GM13976 (cell line): Measurements from ENCODE around the gene MYOF.
"Not testable (repeated sequence)": the region's sequence is repeated elsewhere in the genome, so short reads cannot be mapped to it uniquely, and the experiment has no call there.

ENCODE experiments used
- DNase-seq: peaks from one replicate; pipeline ENCODE4 v3.0.0; 2012; ENCODE audit warnings: low spot score
- in situ Hi-C: fragments of 300-500 bp; cut with MboI; formaldehyde crosslinking; loops from one replicate; pipeline ENCODE4 v1.12.0; 2022; ENCODE audit warnings: low sequenced_read_pairs, mixed read lengths, inconsistent platforms; ENCODE audit not compliant: unreplicated experiment
- TF ChIP-seq, protein P1 (sequence below): IDR thresholded peaks from 2 replicates; pipeline ENCODE4 v1.5.1; 2012; ENCODE audit warnings: borderline replicate concordance, mild to moderate bottlenecking; ENCODE audit not compliant: insufficient read depth; ENCODE audit errors: extremely low read depth, missing control alignments, control extremely low read depth

Gene MYOF

DNA sequence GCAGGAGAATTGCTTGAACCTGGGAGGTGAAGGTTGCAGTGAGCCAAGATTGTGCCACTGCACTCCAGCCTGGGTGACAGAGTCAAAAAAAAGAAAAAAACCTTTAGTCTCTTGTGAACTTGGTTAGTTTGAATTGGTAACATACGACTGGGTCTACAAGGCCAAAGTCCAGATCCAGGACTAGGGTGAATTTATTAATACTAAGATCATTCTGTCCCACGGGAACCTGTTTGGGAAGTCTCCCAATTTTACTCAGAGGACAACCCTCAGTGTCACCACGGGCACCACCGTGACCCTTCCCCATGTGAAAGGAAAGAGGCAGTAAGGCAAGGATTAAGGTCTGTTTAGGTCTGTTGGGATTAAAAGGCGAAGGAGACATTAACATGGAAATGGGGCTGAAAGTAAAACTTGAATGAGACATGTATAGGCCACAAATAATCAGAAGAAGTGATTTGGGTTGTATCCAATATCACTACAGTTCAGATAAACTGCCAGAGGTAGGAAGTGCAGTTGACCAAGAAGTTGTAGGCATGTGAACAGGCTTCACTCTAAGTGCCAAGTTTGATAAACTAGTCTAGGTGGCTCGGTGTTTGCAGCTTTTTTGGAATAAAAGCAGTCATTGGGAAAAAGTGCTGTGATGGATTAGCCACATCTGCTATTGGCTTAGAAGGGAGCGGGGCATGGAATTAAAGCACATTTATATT, 30.7 kb downstream of the MYOF start:
- DNase-seq = no peak
- TF ChIP-seq, protein P1, sequence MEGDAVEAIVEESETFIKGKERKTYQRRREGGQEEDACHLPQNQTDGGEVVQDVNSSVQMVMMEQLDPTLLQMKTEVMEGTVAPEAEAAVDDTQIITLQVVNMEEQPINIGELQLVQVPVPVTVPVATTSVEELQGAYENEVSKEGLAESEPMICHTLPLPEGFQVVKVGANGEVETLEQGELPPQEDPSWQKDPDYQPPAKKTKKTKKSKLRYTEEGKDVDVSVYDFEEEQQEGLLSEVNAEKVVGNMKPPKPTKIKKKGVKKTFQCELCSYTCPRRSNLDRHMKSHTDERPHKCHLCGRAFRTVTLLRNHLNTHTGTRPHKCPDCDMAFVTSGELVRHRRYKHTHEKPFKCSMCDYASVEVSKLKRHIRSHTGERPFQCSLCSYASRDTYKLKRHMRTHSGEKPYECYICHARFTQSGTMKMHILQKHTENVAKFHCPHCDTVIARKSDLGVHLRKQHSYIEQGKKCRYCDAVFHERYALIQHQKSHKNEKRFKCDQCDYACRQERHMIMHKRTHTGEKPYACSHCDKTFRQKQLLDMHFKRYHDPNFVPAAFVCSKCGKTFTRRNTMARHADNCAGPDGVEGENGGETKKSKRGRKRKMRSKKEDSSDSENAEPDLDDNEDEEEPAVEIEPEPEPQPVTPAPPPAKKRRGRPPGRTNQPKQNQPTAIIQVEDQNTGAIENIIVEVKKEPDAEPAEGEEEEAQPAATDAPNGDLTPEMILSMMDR = no peak
- in situ Hi-C loops = no loop called here

DNA sequence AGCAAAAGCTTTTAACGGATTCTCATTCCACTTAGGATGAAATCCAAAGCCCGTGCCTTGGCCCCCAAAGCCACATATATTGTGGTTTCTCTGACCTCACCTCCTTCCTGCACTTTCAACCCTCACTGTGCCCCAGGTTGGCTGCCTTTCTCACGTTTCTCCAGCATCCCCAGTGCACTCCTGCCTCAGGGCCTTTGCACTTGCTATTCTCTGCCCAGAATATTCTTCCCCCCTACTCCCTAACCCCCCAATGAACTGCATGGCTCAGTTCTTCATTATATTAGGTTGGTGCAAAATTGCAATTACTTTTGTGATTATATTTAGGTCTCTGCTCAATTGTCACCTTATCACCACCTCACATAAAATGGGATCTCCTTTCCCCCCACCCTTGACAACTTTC, 34.2 kb downstream of the MYOF start:
- TF ChIP-seq, protein P1 = no peak
- in situ Hi-C loops = no loop called here
- no peak for DNase-seq

- TF ChIP-seq, protein P1 = no peak
- in situ Hi-C loops = no loop called here
- no peak for DNase-seq
Observed at GRCh38 chr10:93447019-93447418, 35.1 kb downstream of the MYOF start.

- in situ Hi-C loops = no loop called here
- TF ChIP-seq, protein P1 = no peak
- DNase-seq = no peak
Observed at GRCh38 chr10:93445978-93446720, 36.0 kb downstream of the MYOF start.

GRCh38 chr10:93445097-93445960, 36.8 kb downstream of the MYOF start:
- TF ChIP-seq, protein P1 = no peak
- in situ Hi-C loops = no loop called here
- DNase-seq = no peak

DNA sequence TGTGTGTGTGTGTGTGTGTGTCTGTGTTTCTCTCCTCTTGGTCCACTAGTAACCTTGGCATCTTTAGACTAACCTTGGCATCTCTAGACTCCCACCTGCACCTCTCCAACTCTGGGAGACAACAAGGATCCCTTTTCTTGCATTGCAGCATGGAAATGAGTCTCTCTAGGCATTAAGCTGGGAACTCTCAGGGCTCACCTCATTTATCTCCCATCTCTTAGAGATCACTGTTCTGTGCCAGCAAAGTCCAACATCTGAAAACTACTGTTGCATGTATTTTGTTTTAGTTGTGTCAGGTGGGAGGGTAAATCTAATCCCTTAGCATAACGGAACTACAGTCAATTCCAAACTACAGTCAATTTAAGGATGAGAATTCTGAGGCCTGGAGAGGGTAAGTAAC, 38.7 kb downstream of the MYOF start:
- TF ChIP-seq, protein P1 = no peak
- DNase-seq = no peak
- in situ Hi-C loops = no loop called here

DNA sequence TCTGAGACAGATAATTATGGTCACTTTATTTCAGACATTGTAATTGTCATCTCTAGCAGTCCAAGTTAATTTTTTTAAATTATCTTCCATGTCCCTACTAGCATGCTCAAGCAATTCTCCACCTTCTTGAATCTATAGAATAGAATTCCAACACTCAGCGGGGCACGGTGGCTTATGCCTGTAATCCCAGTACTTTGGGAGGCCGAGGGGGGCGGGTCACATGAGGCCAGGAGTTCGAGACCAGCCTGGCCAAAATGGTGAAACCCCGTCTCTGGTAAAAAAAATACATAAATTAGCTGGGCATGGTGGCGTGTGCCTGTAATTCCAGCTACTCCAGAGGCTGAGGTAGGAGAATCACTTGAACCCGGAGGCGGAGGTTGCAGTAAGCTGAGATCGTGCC, 39.4 kb downstream of the MYOF start:
- DNase-seq, in situ Hi-C loops: not testable (repeated sequence)
